GM21360 (cell line): ENCODE data around the gene SLC49A3.

Source experiments
- ATAC-seq: cut with Tn5 transposase; IDR thresholded peaks from one replicate; pipeline ENCODE4 v1.9.1; 2021; ENCODE audit warnings: mild to moderate bottlenecking, moderate library complexity; ENCODE audit not compliant: unreplicated experiment

The SLC49A3 gene

GRCh38 chr4:666822-667544, 22.0 kb downstream of the SLC49A3 start:
- no peak for ATAC-seq

GRCh38 chr4:666436-666810, 22.5 kb downstream of the SLC49A3 start:
- no peak for ATAC-seq

- ATAC-seq: no peak
Measured at GRCh38 chr4:665751-666435, 23.1 kb downstream of the SLC49A3 start.

GRCh38 chr4:665381-665750, 23.6 kb downstream of the SLC49A3 start:
- no peak for ATAC-seq

GRCh38 chr4:664713-665231, 24.2 kb downstream of the SLC49A3 start:
- no peak for ATAC-seq

GRCh38 chr4:663438-664428, 25.2 kb downstream of the SLC49A3 start:
- ATAC-seq: no peak

GRCh38 chr4:663046-663437, 25.9 kb downstream of the SLC49A3 start:
- no peak for ATAC-seq

GRCh38 chr4:661881-662761, 26.8 kb downstream of the SLC49A3 start:
- ATAC-seq: no peak

- ATAC-seq: no peak
Measured at GRCh38 chr4:661231-661630, 27.7 kb downstream of the SLC49A3 start.

- ATAC-seq: no peak
Measured at GRCh38 chr4:660401-660800, 28.6 kb downstream of the SLC49A3 start.

GRCh38 chr4:659851-660250, 29.1 kb downstream of the SLC49A3 start:
- no peak for ATAC-seq

- ATAC-seq: no peak
Measured at GRCh38 chr4:658681-659667, 30.0 kb downstream of the SLC49A3 start.

- ATAC-seq: no peak
Measured at GRCh38 chr4:657834-658667, 30.9 kb downstream of the SLC49A3 start.

GRCh38 chr4:657338-657833, 31.6 kb downstream of the SLC49A3 start:
- ATAC-seq: no peak

- no peak for ATAC-seq
Measured at GRCh38 chr4:656436-657337, 32.3 kb downstream of the SLC49A3 start.

GRCh38 chr4:655464-656151, 33.3 kb downstream of the SLC49A3 start:
- ATAC-seq: no peak
